HepG2 (cell line): ENCODE measurements around the gene PADI1.

Experiments used
- CC2D1A ChIP-seq: sonication (generic); formaldehyde crosslinking; IDR thresholded peaks from 2 replicates; pipeline ENCODE4 v1.8.1; 2023; ENCODE audit warnings: mild to moderate bottlenecking, missing genetic modification reagents
- CTCF ChIP-seq: sonication (generic); formaldehyde crosslinking; IDR thresholded peaks from 2 replicates; pipeline ENCODE4 v1.5.0; 2020; ENCODE audit warnings: mild to moderate bottlenecking, missing genetic modification reagents, moderate library complexity
- FOXK2 ChIP-seq: fragments of 450-650 bp; IDR thresholded peaks from 2 replicates; pipeline ENCODE4 v1.6.1; 2016
- NKX3-1 ChIP-seq: sonication (generic); formaldehyde crosslinking; IDR thresholded peaks from 2 replicates; pipeline ENCODE4 v1.5.0; 2020; ENCODE audit warnings: missing genetic modification reagents
- REST ChIP-seq, 2 experiments: IDR thresholded peaks; 2 replicates each; pipeline ENCODE4 v1.6.1; 2011 to 2012; ENCODE audit warnings: low read length in 2 of 2, borderline replicate concordance in 1 of 2, low read depth in 1 of 2, mild to moderate bottlenecking in 1 of 2, moderate library complexity in 1 of 2
- ZNF10 ChIP-seq: sonication (generic); formaldehyde crosslinking; IDR thresholded peaks from 2 replicates; pipeline ENCODE4 v1.4.0; 2020; ENCODE audit warnings: mild to moderate bottlenecking, low read depth, missing genetic modification reagents, borderline replicate concordance

GRCh38 chr1:17181781-17182464 lies 23.0 kb upstream of the PADI1 start:
- no peak for TF ChIP-seq REST (IDR thresholded peaks at IDR 0.05; ENCODE audit: borderline replicate concordance in 1 of 2, low read depth in 1 of 2, low read length in 2 of 2)
- no peak for TF ChIP-seq NKX3-1
- no peak for TF ChIP-seq CTCF (CRISPR knock-in tag)
- TF ChIP-seq FOXK2: no peak
- no peak for TF ChIP-seq ZNF10 (CRISPR knock-in tag)
- TF ChIP-seq CC2D1A: no peak
